Measurements from ENCODE around the gene TTC31. TPM values are rescaled to one million over a fixed set of nuclear protein-coding genes. Genes with fewer than 3 reads are reported as not detected.
"Not testable (repeated sequence)": the region's sequence is repeated elsewhere in the genome, so short reads cannot be mapped to it uniquely, and the experiment has no call there.

Gene TTC31
- polyA plus RNA-seq (ENCODE audit: insufficient read length in 3 of 3): 10 to 100 TPM; 24.4 to 26.6 (median 24.9) TPM

DNA sequence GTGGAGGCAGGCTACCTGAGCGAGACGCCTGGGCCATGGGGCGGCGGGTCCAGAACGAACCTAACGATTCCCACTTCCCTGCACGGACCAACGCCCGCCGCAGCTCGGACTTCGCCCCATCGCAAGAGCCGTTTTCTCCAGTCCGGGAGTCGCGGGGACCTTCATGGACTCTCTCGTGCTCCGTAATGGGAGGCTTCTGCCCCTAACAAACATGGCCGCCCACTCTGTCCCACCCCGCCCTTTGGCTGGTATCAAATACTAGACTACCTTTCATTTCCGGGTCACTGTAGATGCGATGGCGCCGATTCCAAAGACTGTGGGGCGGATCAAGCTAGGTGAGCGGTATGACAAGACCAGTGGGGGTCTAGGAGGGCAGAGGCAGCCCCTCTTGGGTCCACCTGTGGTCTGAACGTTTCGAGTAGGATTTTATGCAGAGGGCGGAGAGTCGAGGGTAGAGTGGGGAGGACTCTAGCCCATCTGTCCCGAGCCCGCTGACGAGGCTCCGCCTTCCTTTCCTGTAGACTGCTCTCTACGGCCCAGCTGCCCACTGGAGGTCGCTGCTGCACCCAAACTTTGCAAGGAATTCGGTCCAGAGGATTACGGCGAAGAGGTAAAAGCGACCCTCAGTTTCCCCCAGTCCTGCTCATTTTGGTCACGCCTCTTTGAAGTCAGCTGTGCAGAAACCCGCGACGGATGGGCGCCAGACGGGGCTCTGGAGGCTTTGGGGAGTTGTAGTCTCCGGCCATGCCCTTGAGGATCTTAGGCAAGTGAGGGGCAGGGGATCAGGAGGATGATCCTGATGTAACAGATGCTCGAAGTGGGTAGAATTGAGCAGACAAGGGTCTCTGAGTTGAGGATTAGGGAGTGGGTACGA lies at the start of gene TTC31, which contains the start of gene CCDC142:
TTC31 (plus strand) TSS at position 281 of the 874 bp plus-strand sequence; CDS start at position 296, 15 bp downstream.
CCDC142 (minus strand) TSS at position 198 of the 874 bp plus-strand sequence; CDS start at position 37, 161 bp downstream.
- peak; percentile 95 to 97 (median 96) for DNase-seq (ENCODE audit: low read depth in 3 of 3, low spot score in 2 of 3)

DNA sequence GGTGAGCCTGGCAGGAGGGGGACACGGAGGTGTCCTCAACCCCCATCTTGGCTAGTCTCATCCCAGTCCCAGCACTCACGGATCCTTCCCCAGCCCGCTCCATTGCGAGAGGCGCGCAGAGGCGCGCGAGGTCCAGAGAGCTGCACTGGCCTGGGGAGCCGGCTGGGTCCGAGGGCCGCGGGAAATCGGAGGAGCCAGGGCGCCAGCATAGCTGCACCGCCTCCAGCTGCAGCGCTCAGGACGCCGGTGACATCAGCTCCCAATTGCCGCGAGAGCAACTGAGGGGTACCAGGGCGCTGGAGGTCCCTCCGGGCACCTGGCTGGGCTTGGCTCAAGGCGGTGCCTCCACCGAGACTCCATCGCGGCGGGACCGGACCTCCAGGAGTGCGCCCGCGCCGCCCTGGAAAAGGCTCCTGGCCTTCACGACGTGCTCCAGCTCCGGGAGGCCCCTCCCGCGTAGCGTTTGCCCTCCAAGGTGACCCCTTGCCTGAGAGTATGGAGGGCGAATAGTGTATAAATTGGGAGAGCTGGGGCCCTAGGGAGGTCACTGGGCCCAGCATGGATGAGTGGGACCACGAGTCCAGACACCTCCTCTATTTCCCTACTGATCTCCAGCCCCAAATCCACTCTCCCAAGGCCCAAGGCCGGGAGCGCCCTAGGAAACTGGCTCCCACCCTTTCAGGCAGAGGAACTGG lies 46.6 kb upstream of the TTC31 start:
- DNase-seq (ENCODE audit: low read depth in 3 of 3, low spot score in 2 of 3): no peak

DNA sequence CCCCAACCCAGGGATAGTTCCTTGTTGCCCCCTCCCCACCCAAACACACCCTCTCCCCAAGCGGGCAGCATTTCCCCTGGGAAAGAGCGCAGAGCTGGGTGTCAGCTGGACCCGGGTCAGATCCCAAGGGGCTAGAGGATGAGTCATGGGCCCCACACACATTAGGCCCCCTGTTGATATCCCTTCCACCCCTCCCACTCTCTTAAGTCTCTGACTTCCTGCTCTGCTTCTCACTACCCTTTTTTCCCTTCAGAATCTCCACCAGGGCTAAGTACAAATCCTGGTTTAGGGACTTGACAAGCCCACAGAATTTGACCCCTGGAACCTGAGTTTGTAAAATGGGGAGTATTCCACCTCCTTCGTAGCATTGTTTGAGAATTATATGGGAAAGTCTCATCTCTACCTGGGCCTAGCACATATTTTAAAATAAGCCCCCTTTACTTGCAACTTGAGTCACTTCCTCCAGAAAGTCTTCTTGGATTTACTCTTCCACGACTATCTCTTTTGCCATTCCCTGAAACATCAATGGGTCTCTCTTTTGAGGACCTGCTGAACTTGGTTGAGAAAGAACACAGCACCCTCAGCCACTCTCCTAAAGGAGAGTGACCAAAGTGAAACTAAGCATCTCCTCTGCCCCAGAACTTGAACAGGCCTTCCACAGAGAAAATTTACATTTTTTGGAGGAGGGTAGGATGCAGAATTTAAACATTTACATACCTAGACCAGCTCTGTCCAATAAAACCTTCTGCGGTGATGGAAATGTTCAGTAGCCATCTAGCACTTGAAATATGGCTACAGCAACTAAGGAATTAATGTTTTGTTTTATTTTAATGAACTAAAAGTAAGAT lies 45.8 kb upstream of the TTC31 start:
- no peak for DNase-seq (ENCODE audit: low read depth in 3 of 3, low spot score in 2 of 3)

DNA sequence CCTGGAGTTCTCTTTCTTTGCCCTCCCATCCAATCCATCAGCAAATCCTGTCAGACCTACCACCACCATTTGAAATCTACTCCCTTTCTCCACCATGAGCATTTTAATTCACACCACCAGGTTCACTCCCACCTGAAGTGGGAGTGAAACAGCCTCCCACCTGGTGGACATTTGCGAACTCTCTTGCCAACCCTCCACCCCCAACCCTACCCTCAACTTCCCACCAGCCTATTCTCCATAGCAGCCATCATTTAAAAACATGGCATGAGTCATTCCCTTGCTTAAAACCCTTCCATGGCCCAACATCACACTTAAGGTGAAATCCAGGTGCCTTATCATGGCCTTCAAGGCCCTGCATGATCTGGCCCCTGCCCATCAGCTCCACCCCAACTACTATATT lies 44.6 kb upstream of the TTC31 start:
- no peak for DNase-seq (ENCODE audit: low read depth in 3 of 3, low spot score in 2 of 3)

DNA sequence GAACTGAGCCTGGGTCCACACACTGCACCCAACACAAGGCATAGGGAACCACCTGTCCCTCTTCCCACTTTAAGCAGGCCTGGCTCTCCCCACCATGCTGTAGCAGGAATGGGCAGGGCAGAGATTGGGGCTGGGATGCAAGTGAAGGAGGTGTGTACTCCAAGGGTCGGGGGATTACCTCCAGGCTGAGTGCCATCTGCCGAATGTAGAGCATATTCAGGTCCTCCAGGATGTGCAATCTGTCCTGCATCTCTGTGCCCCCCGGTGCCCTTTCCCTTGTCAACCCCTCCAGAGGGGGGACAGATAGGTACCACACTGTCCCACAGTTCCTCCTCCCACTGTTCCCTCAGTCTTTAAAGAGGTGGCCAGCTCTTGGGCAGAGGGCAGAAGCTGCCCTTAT lies 43.5 kb upstream of the TTC31 start:
- DNase-seq (ENCODE audit: low read depth in 3 of 3, low spot score in 2 of 3): no peak

DNA sequence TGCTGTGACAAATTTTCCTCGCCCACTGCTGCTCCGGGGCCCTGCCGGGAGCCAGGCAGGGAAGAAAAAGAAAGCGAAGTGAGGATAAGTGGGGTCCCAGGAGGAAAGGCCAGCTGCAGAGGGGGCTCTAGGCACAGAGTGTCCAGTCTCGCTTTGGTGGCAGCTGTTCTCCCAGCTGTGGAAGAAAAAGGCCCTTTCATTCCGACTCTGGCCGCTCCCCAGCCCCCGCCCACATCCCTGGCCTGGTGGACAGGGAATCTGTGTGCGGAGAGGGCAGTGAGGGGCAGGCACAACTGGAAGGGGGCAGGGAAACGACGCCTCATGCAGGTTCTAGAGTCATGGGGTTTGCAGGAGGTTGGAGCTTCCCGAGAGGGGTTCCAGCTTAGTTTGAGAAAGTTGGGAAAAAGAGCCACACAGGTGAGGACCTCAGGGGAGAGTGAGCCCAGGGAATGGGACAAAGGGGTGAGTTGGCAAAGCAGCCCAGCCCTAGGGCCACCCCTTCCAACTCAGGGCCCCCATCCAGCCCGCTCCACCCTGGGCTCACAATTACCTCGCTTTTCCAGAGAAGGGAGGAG lies 43.0 kb upstream of the TTC31 start:
- DNase-seq (ENCODE audit: low read depth in 3 of 3, low spot score in 2 of 3): peak in 1 of 3 donors; percentile 25

DNA sequence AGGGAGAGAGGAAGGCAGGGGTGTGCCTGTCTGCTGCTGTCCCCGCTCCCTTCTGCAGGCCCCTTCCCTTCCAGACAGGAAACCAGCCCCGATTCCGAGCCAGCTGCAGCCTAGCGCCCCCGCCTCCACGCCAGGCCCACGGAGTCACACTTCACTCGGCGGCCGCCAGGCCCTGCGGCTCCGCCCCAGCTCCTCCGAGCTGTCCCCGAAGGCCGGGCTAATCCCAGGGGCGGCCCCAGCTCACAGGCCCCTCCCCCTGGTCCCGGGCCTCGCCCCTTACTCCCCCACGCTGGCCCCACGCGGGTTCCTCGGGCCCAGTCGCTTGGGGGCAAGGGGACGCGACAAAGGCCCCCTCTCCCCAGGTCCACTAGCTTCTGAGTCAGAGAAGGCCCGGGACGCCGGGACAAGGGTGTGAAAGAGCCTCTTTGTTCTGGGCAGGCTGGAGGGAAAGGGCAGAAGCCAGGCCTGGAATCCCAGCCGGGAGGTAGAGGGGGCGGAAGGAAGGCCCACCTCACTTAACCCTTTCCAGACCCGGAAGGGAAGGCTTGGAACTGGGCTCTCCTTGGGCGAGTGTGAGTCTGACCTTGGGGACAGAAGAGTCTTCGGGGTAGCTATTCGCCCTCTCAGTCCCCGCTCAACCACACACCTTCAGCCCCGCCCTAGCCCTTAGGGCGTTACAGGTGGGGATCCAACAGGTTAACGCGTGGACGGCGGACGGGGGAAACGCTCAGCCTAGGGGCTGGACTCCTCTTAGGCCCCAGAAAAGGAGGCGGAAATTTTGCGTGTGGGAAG lies 42.3 kb upstream of the TTC31 start:
- peak in 1 of 3 donors; percentile 87 for DNase-seq (ENCODE audit: low read depth in 3 of 3, low spot score in 2 of 3)

DNA sequence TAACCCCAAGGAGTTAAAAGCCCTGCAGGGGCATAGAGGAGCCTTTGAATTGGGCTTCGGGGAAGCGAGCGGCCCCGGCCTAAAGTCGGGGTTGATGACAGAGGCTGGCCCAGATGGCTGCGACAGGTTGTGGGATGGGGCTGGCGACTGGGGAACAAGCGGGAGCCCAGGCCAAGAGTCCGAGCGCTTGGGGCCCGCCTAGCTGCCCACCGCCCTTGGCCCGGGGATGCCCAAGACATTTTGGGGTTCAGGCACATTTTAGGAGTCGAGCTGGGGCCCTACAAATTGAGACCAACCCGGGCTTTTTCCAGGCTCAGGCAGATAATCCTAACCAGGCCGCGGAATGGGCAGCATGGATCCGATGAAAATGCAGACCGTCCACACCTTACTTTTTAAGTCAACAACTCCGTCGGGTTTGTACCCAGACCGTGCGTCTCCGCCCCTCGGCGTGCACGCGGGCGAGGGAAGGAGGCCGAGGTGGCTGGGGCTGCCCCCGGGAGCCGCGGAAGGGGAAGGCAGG lies 41.7 kb upstream of the TTC31 start:
- DNase-seq (ENCODE audit: low read depth in 3 of 3, low spot score in 2 of 3): no peak

DNA sequence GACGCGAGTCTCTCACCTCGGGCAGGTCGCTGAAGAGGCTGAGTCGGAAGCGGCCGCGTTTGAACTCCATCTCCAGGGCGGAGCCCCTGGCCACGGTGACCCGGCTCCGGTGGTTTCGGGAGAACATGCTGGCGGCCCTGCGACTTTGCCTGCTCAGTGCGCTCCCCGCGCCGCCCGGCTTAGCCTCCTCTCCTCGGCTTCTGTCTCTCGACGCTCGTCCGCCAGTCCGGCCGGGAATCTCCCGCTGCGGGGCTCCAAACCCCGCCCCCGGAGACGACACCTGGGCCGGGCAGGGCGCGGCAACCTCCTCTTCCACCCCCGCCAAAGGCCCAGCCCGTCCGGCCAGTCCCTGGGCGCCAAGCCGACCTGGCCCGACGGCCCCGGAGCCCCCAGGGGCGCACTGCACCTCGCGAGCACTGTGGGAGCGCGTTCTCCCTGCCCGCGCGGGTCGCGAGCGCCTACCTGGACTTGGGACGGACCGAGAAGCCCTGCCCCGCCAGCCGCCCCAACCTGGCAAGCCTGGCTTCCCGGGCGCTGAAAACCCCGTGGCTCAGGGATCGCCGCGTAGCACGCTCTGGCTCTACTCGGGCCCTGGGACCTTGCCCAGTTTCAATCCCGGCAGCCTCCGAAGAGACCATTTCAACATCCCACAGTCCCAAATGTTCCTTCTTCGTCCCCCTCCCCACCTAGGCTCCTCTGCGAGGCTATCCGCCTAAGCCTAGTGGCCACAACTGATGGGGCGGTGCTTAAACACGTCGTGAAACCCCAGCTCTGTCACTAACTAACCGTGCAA lies 41.0 kb upstream of the TTC31 start, which contains the start of gene RTKN:
RTKN (minus strand) TSS at position 248 of the 793 bp plus-strand sequence; CDS start at position 127, 121 bp downstream.
- DNase-seq (ENCODE audit: low read depth in 3 of 3, low spot score in 2 of 3): no peak

DNA sequence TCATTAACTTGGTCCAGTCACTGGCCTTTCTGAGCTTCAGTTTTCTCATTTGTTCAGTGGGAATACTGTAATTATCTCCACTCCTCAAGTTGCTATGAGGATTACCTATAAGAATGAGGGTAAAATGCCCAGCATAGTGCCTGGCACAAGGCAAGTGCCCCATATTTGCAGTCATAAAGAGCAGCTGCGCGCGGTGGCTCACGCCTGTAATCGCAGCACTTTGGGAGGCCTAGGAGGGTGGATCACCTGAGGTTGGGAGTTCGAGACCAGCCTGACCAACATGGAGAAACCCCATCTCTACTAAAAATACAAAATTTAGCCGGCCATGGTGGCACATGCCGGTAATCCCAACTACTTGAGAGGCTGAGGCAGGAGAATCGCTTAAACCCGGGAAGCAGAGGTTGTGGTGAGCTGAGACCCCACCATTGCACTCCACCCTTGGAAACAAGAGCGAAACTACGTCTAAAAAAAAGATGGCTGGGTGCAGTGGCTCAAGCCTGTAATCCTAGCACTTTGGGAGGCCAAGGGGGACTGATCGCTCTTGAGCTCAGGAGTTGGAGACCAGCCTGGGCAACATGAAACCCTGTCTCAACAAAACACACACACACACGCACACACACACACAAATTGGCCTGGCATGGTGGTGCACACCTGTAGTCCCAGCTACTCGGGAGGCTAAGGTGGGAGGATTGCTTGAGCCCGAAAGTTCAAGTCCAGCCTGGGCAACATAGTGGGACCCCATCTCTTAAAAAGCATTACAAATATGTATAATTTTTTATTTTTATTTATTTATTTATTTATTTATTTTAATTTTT lies 40.2 kb upstream of the TTC31 start:
- DNase-seq (ENCODE audit: low read depth in 3 of 3, low spot score in 2 of 3): not testable (repeated sequence)

DNA sequence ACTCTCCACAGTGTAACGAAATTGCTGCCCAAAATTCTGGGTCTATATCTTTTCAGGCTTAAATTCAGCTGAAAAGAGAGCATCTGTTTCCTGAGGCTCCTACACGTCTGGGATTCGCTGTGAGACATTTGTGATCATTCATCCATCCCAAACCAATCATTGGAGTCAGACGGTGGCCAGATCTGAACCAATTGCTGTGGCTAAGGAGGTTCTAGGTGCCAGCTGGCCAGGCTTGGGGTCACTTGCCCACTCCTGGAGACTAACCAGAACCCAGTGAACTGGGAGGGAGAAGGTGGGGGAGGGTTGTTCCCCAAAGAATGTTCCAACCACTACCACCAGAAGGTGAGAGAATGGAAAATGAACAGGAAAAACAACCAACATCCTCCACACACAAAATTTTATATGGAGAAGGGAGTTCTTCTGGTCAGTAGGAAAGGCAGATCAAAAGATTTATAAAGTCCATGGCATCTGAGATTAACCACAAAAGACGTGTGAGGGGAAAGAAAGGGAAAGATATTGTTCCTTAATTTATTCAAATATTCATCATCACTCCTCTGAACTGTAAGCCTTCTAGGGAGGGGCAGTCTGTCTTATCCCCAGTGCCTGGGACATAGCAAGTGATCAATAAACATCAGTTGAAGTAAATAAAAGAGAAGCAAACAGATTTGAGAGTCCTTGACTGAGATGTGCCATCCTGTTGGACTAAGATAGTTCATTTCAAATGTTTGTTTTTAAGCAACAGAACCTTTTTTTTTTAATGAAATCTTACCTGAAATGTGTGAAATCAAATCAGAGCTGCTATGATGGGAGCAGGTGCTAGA lies 38.2 kb upstream of the TTC31 start:
- no peak for DNase-seq (ENCODE audit: low read depth in 3 of 3, low spot score in 2 of 3)

DNA sequence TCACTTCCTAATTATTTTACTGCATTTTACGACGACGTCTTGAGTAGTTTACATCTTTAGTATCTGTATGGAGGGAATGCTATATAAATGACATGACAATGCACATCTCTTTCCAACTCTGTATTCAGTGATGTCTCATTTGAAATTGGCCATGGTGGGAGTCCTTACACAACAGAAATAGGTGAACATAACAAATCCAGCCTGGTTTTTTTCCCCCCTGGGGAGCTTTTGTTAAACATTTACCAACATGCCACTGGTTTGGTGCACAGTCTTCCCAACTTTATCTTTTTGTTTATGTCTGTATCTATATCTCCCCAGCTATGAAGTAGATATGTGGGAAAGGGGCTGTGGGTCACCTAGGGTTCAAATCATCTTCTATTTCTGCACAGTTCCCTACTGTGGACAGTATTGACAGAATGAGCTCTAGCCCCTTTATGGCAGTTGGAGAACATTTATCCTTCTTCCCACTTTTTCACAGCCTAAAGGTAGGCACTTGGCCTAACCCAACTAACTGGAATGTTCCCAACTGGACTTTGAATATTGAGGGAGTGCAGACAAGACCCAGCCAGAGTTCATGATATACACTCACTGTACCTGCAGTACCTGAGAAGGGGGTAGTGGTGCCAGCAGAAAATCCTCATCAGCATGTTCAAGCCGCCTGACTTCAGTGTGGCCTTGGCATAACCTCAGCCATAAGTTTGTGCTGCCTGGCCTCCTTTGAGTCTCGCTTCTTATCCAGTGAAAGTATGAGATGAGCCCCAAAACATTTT lies 35.5 kb upstream of the TTC31 start:
- no peak for DNase-seq (ENCODE audit: low read depth in 3 of 3, low spot score in 2 of 3)

DNA sequence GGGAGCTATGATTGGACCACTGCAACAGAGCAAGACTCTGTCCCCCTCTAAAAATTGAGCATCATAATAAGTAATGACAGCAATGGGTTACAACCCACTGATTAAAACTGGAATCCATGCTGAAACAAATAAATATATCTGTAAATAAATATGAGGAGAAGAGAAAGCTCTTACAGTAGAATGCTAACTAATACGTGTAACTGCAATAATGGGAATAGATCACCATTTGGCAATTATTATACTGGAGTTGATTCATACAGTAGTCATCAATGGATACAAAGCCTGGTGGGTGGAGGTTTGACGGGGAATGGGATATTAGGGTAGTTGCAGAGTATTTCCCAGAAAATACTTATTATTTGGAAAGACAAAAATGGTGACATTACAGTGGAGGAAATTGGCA lies 34.1 kb upstream of the TTC31 start:
- no peak for DNase-seq (ENCODE audit: low read depth in 3 of 3, low spot score in 2 of 3)

DNA sequence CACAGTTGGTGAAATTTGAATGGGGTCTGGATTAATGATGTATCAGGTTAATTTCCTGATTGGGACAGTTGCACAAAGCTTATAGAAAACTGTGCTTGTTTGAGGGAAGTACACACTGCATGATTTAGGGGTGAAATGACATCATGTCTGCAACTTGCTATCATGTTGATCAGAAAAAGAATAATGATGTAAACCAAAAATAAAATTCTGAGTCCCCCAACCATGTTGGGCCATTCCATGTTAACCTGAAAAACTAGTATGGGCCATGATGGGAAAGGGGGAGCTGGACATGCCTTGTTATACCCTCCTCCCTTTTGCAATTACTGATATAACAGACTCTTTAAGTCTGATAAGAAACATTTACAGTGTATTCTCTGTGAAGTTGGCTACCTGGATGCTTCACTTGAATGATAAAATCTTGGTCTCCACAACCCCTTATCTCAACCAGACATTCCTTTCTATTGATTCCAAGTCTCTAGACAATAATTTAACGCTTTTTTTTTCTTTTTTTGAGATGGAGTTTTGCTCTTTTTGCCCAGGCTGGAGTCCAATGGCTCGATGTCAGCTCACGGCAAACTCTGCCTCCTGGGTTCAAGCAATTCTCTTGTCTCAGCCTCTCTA lies 32.2 kb upstream of the TTC31 start:
- no peak for DNase-seq (ENCODE audit: low read depth in 3 of 3, low spot score in 2 of 3)

DNA sequence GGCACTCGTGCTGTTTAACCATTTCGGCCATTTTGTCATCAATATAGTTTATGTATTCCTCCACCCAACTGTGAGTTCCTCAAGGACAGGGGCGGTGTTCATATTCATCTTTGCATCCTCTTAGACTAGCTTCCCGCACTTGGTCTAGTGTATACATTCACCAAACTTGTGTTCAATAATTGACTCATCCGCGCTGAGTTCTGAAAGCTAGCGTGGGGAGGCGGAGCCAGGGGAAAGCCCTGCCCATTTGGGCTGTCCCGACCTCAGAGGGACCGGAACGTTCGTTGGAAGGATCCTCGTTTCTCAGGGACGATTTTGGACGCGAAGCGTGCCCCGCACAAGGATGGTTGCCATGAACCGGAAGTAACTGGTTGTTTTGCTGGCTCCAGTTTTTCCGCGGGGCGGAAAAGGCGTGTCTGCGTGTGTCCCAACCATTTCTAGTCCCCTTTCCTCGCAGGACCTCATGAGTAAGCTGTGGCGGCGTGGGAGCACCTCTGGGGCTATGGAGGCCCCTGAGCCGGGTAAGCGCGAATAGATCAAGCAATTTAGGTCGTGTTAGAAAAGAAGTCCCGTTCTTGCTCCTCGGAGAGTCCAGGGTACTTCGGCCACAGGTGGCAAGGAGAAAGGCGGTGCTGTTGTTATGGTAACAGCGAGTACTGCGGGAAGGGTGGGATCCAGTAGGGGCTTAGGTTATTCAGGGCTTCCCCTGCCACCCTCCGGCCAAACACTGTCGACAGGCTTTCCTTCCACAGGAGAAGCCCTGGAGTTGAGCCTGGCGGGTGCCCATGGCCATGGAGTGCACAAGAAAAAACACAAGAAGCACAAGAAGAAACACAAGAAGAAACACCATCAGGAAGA lies 28.0 kb upstream of the TTC31 start, which contains the start of gene INO80B:
INO80B (plus strand) TSS at position 434 of the 858 bp plus-strand sequence; CDS start at position 464, 30 bp downstream.
- peak; percentile 97 to 99 (median 97) for DNase-seq (ENCODE audit: low read depth in 3 of 3, low spot score in 2 of 3)
